GM04503 (cell line): ENCODE measurements around the gene SLC27A6.

ENCODE experiments used
- DNase-seq: peaks from one replicate; pipeline ENCODE4 v3.0.0-alpha.2; 2012; ENCODE audit warnings: low read depth

Gene SLC27A6

DNA sequence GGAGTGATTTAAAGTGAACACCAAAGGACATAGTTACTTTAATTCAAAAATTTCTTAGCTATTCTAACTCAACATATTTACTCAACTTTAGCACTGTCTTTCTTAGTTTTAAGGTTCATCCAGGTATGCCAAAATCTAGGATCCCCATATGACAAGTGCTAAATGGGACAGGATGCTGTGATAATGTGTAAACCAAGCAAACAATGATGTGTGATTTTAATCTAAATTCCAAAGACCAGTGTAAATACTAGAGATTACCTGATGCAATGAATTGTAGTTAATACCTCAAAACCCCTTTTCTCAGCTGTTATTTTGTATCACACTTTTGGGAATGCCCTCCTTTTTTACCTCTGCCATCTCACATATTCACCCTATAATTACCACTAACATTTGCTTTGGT, 102.5 kb downstream of the SLC27A6 start:
- DNase-seq = no peak

DNA sequence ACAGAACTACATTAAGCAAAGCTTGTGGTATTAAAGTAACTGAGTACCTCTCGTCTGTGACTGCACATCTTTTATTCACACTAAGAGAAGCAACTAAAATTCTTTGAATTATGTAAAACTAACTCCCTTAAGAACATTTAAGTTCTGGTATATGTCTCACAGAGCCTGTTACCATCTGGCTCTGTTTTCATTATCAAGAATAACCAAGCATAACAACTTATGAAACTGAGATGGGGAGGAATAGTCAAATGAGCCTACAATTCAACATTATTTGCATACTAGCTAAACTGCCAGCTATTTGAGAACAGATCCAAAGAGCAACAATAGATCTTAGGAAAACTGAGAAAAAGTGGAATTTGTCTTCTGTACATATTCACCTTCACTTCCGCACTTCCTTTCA, 104.0 kb downstream of the SLC27A6 start:
- DNase-seq = no peak

DNA sequence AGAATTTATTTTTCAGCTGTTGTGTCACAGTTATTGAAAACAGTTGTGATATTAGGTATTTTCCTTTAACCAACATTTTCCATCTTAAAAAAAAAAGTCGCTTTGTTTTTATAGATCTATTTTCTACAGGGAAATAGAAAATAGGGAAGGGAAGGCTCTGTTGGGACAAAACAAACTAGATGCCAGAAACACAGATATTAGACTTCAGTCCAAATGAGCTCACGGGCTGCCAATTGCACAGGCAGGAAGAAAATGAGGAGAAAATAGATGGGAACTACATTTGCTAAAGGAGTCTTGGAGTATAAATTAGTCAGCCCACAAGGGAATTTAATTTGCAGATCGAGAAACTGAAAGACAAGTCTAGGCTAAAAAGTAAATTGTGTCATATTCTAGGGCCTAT, 107.8 kb downstream of the SLC27A6 start:
- no peak for DNase-seq

DNA sequence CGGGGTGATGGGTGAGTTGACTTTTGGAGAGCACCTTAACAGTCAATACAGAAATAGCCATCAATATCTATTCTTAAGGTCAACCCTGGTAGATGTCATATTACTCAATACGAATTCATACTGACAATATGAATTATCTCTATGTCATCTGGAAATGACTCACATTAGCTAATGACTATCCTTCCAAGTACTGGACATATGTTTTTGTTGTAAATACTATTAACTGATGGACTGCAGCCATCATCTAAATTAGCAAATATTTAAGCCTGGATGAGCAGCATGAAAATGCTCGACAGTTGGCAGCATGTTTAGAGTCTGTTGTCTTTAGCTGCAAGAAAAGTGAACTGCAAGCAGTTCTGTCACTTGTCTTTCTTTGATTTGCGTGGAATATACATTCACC, 109.6 kb downstream of the SLC27A6 start:
- DNase-seq = no peak

DNA sequence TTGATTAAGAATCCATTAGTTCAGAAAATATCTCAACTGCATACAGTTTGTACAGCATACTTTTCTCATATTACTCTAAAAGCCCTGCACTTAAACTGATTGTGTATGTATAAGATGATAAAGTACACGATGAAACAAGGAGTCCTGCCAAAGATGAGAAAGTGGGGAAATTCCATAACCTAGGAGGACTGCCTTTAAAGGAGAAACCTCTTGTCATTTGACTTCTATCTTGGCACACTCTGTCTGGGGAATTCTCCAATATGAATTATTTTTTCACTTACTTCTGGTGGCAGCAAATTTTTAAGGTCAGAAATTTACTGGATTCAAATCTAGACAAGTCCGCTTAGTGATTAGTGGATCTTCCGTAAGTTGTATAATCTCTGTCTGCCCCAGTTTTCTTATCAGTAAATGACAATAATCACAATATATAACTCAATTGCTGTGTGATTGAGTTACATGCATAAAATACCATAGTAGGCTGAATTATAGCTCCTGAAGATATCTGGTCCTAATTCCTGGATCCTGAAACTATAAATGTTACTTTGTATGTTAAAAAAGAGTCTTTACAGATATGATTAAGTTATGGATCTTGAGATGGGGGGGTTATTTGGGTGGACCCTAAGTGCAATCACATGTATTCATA, 112.3 kb downstream of the SLC27A6 start:
- DNase-seq = no peak

DNA sequence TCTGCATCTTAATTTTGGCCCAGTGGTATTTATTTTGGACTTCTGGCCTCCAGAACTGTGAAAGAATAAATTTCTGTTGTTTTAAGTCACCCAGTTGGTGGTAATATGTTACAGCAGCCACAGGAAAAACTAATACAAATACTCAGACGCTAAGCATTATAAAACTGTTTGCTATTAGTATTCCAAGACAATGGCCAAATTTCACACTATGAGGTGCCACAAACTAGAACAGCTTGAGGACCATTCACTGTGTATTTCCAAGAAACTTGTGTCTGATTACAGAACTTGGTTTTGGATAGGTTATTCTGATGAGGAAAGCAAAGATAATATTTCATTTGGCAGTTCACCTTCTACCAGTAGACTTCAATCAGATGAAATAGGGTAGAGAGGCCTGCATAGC, 113.0 kb downstream of the SLC27A6 start:
- no peak for DNase-seq

DNA sequence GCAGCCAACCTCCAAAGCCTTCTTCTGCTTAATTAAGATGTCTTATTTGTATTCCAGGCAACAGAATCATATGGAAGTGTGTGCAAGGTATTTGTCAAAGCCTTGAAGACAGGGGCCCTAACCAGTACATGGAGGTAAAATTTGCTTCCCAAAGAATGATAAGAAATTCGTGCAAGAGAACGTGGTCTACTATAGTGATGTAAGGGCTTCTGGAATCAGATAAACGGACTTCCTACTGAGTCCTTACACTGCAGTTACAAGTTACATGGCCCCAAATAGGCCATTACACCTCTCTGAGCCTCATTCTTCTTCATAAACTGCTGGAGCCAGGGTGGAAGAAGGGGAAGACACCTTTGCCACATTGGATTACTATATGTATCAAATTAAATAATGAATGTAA, 113.4 kb downstream of the SLC27A6 start:
- no peak for DNase-seq

DNA sequence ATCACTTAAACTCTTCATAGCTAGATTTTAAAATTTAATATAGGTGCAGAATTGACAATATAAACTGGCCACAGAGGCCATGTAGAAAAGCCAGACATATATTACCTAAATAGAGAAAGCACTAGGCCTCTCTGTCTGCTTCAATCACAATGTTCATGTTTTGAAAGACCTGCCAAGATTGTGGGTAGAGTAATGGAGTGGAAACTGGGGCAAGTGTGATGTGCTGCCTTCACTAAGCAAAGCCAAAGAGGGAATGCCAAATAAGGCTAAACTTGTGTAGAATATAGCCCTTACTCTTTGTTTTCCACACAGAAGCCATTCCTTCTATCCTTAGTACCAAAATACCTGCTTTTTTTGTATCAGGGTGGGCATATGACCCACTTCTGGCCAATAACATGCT, 114.2 kb downstream of the SLC27A6 start:
- no peak for DNase-seq

DNA sequence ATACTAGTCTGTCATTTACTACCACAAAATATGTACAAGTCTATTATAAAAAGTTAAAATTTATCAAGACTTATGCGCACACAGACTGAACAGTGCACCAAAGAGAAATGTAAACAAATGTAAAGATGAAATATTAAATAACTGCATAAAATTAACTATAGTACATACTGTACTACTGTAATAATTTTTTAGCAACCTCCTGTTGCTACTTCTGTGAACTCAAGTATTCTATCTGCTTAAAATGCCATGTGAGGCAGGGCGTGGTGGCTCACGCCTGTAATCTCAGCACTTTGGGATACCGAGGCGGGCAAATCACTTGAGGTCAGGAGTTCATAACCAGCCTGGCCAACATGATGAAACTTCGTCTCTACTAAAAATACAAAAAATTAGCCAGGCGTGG, 115.5 kb downstream of the SLC27A6 start:
- DNase-seq = no peak

DNA sequence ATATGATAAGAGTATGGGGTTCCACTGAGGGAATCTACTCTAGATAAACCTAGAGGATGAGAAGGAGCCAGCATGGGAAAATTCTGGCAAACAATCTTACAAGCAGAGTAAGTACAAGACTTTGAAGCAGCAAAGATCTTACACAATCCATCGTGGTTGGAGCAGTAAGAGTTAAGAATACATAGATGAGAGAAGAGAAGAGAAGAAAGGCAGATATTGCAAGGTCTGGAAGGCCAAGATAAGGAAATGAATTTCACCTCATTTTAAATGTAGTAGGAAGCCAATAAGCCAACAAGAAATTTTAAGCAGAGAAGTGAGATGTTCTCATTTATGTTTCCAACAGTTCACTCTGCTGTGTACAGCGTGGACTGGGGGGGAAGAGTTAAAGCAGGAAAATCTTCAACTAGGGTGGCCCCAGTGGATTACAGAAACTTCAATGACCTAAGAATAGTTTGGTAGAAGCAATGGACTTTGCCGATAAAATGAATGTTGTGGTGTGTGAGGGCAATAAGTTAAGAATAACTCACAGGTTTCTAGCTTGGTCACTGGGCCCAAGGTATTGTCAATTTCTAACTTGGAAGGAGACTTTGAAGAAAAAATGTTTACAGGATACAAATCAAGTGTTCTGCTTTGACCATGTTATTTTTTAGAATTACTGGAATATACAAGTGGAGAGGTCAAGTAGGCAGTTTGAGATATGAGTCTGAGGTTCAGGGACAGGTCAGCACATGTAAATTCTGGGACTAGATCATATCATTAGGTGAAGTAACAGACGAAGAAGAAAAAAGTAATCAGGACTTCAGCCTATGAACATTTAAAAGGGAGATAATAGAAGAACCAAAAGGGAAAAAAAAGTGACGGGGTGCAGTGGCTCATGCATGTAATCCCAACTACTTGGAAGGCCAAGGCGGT, 117.2 kb downstream of the SLC27A6 start:
- DNase-seq = no peak
